AG04449 (cell line): ENCODE results near the gene TNFSF8.

ENCODE experiments used
- CTCF ChIA-PET: fragments of 350-600 bp; formaldehyde crosslinking; extraction: SDS; loops from one replicate; lab custom pipeline; 2021; ENCODE audit warnings: antibody characterized with exemption; lab: Yijun Ruan, JAX
- POLR2A ChIA-PET: fragments of 400-600, 350-600 bp; formaldehyde crosslinking; extraction: SDS; loops from one replicate; lab custom pipeline; 2020; ENCODE audit warnings: antibody characterized with exemption, inconsistent platforms; lab: Yijun Ruan, JAX
- DNase-seq: peaks from one replicate; pipeline ENCODE4 v3.0.0-alpha.2; 2010; ENCODE audit warnings: low read depth, low spot score
- H3K4me3 ChIP-seq: 2 replicates; pipeline ENCODE4 v1.5.1; 2011; ENCODE audit warnings: low read depth, mild to moderate bottlenecking, control low read depth, low read length
- CTCF ChIP-seq: IDR thresholded peaks from one replicate; pipeline ENCODE4 v1.5.1; 2011; ENCODE audit warnings: mild to moderate bottlenecking, moderate library complexity, low read length, control low read depth, inconsistent platforms; ENCODE audit not compliant: insufficient read depth; ENCODE audit errors: missing control alignments

Gene TNFSF8

GRCh38 chr9:114931407-114931806 is 1.0 kb upstream of the TNFSF8 start:
- ChIA-PET CTCF (interaction anchor here (0.9 to 1.2 kb wide), 3 partner anchors 11 to 250 kb away, joined by 3 to 5 read pairs (median 5); no protein-coding TSS in a partner anchor), POLR2A (no interaction called here)
- no peak overlapping the region for H3K4me3 ChIP-seq
- TF ChIP-seq CTCF: no peak
- DNase-seq: no peak

- H3K4me3 ChIP-seq: no peak overlapping the region
- no peak for TF ChIP-seq CTCF
- no peak for DNase-seq
- ChIA-PET POLR2A (no interaction called here), CTCF (interaction anchor here (0.6 to 1.7 kb wide), 10 partner anchors 9 to 252 kb away, joined by 3 to 5 read pairs (median 4); no protein-coding TSS in a partner anchor)
Measured at GRCh38 chr9:114929201-114929600, 1.2 kb downstream of the TNFSF8 start.

DNA sequence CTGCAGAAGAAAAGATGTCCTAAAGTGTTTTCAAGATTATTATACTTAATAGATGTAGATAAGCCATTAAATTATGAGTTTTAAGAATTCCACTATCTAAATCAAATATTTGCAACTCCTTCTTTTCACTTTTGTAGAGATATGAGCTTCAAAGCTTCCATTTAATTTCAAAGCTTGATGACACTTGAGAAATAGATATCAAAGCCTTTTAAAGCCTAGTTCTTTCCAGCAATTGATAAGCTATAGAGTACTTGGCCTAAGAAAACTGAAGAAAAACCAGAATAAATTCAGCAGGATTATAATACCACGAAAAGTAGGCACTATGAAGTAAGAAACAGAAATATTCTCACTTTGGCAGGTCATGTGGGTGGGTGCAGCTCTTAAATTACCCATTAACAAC is 1.7 kb downstream of the TNFSF8 start:
- CTCF ChIA-PET: interaction anchor here (0.6 to 1.7 kb wide), 10 partner anchors 8 to 251 kb away, joined by 3 to 5 read pairs (median 4); no protein-coding TSS in a partner anchor

GRCh38 chr9:114928136-114928535 is 2.3 kb downstream of the TNFSF8 start:
- CTCF ChIA-PET: interaction anchor here (1.0 to 1.7 kb wide), 6 partner anchors 10 to 247 kb away, joined by 3 to 5 read pairs (median 4); no protein-coding TSS in a partner anchor
- H3K4me3 ChIP-seq: no peak overlapping the region
- TF ChIP-seq CTCF: no peak
- DNase-seq: no peak
- POLR2A ChIA-PET: no interaction called here

More for the DNA sequence above, 1.7 kb downstream of the TNFSF8 start:
- POLR2A ChIA-PET: no interaction called here
- no peak overlapping the region for H3K4me3 ChIP-seq
- no peak for DNase-seq
- no peak for TF ChIP-seq CTCF

- no peak overlapping the region for H3K4me3 ChIP-seq
- DNase-seq: no peak
- no peak for TF ChIP-seq CTCF
- CTCF ChIA-PET: interaction anchor here (1.3 to 3.4 kb wide), 3 partner anchors 12 to 186 kb away, joined by 3 to 21 read pairs (median 5); no protein-coding TSS in a partner anchor
- POLR2A ChIA-PET: no interaction called here
Measured at GRCh38 chr9:114925672-114926071, 4.7 kb downstream of the TNFSF8 start.

DNA sequence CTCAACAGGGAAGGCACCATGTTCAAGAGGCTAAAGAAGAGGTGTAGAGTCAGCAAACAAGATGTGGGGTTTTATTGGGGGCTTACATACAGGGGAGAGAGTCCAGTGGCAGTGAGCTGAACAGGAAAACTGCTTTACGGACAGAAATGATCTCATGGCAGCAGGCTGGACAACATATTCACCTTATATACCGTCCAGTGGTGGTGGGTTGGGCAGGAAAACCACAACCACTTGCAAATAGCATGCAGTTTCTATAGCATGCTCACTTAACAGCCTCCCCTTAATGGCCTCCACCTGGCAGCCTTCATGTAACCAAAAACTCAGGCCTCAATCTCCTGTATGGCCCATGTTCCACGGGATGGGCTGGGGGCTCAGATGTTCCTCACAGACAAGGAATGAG is 5.4 kb downstream of the TNFSF8 start:
- ChIA-PET POLR2A (no interaction called here), CTCF (interaction anchor here (1.0 to 3.4 kb wide), 5 partner anchors 11 to 185 kb away, joined by 3 to 21 read pairs (median 4); no protein-coding TSS in a partner anchor)
- H3K4me3 ChIP-seq: no peak overlapping the region
- no peak for DNase-seq
- no peak for TF ChIP-seq CTCF
